ENCODE measurements around the gene KCNJ11. TPM values are rescaled to one million over a fixed set of nuclear protein-coding genes. Genes with fewer than 3 reads are reported as not detected.
A peak's percentile ranks its signal among the peaks of the same experiment; 100 is the strongest.

KCNJ11 gene
- total and polyA plus RNA-seq, 2 experiments from 2014 or later, result not detected

DNA sequence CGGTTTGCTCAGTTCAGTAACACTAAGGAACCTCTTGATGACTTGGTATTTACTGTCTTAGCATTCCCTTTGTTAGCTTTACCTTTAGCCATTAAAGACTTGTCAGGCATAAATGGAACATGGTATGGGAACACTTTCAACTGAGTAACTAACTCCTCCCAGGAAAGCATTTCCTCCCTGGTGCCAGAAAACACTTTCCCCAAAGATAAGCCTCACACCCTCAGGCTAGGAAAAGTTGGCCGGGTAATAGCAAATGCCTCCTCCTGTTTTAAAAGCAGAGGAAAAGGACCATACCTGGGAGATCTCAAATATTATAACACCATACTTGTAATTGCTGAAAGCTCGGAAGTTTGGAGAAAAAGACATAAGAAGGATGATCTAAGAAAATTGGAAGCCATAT lies 12.0 kb downstream of the KCNJ11 start:
- WGBS, 2 experiments (ENCODE audit: low coverage in 1 of 2, low lambda C conversion rate in 2 of 2, missing lambda C conversion rate in 2 of 2), result 68 to 76% methylated on average over 3 of the region's 3 CpGs
- TF ChIP-seq EZH2phosphoT487 (IDR thresholded peaks at IDR 0.05; ENCODE audit: insufficient read depth, low read depth), result no peak
- TF ChIP-seq EZH2 (IDR thresholded peaks at IDR 0.05; ENCODE audit: insufficient read depth, poor library complexity, severe bottlenecking), result no peak
- H4K20me1 ChIP-seq (ENCODE audit: insufficient read depth), result no peaks in the 10 kb centered on the region
- no peak overlapping the region for H3K9ac ChIP-seq
- peaks cover 8% of the 10 kb centered on the region for H3K4me1 ChIP-seq (ENCODE audit: insufficient read depth)
- no peak overlapping the region for H3K4me3 ChIP-seq
- no peak for DNase-seq
- H3K36me3 ChIP-seq (ENCODE audit: low read depth), result peaks cover 15% of the 10 kb centered on the region
- H3K27ac ChIP-seq, result no peak overlapping the region
- H3K4me2 ChIP-seq (ENCODE audit: unreplicated experiment), result no peak overlapping the region
- H3K27me3 ChIP-seq (replicated peaks; ENCODE audit: insufficient read depth), result no peaks in the 10 kb centered on the region
- H3F3A ChIP-seq (ENCODE audit: insufficient read depth), result 0 out of 2 replicates have a peak, but pooled peaks cover 7% of the 10 kb centered on the region
- in situ Hi-C loops (cut with MboI), result no loop called here
- H3K79me2 ChIP-seq (ENCODE audit: insufficient read depth), result no peaks in the 10 kb centered on the region
- H3K9me2 ChIP-seq (ENCODE audit: insufficient read depth), result no peaks in the 10 kb centered on the region
- no peaks in the 10 kb centered on the region for H3K9me3 ChIP-seq (ENCODE audit: low read depth)
- no peak overlapping the region for H2AFZ ChIP-seq

DNA sequence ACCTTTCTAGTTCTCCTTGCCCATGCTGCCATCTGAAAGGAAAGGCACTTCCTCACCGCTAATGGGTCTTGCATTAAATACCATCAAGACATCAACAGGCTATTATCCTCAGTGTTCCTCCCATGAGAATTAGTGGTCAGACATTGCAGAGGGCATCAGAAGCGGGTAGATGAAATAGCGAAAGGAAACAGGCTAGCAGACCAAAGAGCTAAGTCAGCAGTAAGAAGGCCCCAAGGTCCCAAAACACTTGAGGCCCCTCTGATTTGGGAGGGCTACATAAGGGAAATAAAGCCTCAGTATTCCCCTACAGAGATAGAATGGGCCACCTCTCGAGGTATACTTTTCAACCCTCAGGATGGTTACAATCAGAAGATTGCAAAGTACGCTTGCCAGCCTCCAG lies 12.9 kb downstream of the KCNJ11 start:
- WGBS, 2 experiments (ENCODE audit: low coverage in 1 of 2, low lambda C conversion rate in 2 of 2, missing lambda C conversion rate in 2 of 2), result 87 to 88% methylated on average over 5 of the region's 5 CpGs
- in situ Hi-C loops (cut with MboI), result no loop called here

DNA sequence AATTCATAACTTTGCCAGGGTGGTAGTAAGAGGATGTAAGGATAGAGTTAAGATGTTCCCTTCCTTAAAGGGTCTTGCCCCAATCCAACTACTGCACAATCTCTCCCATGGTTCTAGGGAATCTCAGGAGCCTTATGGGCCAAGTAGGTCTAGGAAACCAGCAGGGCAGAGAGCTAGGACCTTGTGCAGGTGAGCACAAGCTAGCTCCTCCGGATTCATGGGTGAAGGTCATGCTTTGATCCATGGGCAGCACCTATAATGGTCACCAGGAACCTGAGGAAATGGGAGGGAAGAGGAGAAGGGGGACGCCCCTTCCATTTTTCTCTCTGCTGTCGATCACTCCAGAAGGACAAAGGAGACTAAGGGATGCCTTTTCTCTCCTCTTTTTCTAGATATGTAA lies 16.8 kb downstream of the KCNJ11 start:
- DNase-seq, result peak; percentile 44
- 35 to 43% methylated on average over 3 of the region's 3 CpGs for WGBS, 2 experiments (ENCODE audit: low coverage in 1 of 2, low lambda C conversion rate in 2 of 2, missing lambda C conversion rate in 2 of 2)
- Histone ChIP-seq H4K20me1 (ENCODE audit: insufficient read depth) (no peaks in the 10 kb centered on the region), H3K9me3 (ENCODE audit: low read depth) (no peaks in the 10 kb centered on the region), H3K4me1 (ENCODE audit: insufficient read depth) (no peaks in the 10 kb centered on the region), H3K36me3 (ENCODE audit: low read depth) (peaks cover 48% of the 10 kb centered on the region), H3K4me2 (ENCODE audit: unreplicated experiment) (no peak overlapping the region), H2AFZ (no peak overlapping the region), H3K27me3 (replicated peaks; ENCODE audit: insufficient read depth) (no peaks in the 10 kb centered on the region), H3F3A (ENCODE audit: insufficient read depth) (no peaks in the 10 kb centered on the region), H3K9ac (no peak overlapping the region), H3K27ac (no peak overlapping the region), H3K4me3 (no peak overlapping the region), H3K79me2 (ENCODE audit: insufficient read depth) (no peaks in the 10 kb centered on the region), H3K9me2 (ENCODE audit: insufficient read depth) (no peaks in the 10 kb centered on the region)
- TF ChIP-seq EZH2phosphoT487 (IDR thresholded peaks at IDR 0.05; ENCODE audit: insufficient read depth, low read depth) (no peak), EZH2 (IDR thresholded peaks at IDR 0.05; ENCODE audit: insufficient read depth, poor library complexity, severe bottlenecking) (no peak)
- in situ Hi-C loops (cut with MboI), result no loop called here

More for the DNA sequence above, 12.9 kb downstream of the KCNJ11 start:
- H3K9me3 ChIP-seq (ENCODE audit: low read depth), result no peaks in the 10 kb centered on the region
- H3K9me2 ChIP-seq (ENCODE audit: insufficient read depth), result no peaks in the 10 kb centered on the region
- H3K4me3 ChIP-seq, result no peak overlapping the region
- no peak for DNase-seq
- H3K36me3 ChIP-seq (ENCODE audit: low read depth), result peaks cover 24% of the 10 kb centered on the region
- H3K4me1 ChIP-seq (ENCODE audit: insufficient read depth), result no peaks in the 10 kb centered on the region
- no peak overlapping the region for H3K4me2 ChIP-seq (ENCODE audit: unreplicated experiment)
- H3F3A ChIP-seq (ENCODE audit: insufficient read depth), result no peaks in the 10 kb centered on the region
- H3K27ac ChIP-seq, result no peak overlapping the region
- H3K79me2 ChIP-seq (ENCODE audit: insufficient read depth), result no peaks in the 10 kb centered on the region
- TF ChIP-seq EZH2phosphoT487 (IDR thresholded peaks at IDR 0.05; ENCODE audit: insufficient read depth, low read depth), result no peak
- no peak for TF ChIP-seq EZH2 (IDR thresholded peaks at IDR 0.05; ENCODE audit: insufficient read depth, poor library complexity, severe bottlenecking)
- no peak overlapping the region for H2AFZ ChIP-seq
- H3K9ac ChIP-seq, result no peak overlapping the region
- H4K20me1 ChIP-seq (ENCODE audit: insufficient read depth), result no peaks in the 10 kb centered on the region
- H3K27me3 ChIP-seq (replicated peaks; ENCODE audit: insufficient read depth), result no peaks in the 10 kb centered on the region

DNA sequence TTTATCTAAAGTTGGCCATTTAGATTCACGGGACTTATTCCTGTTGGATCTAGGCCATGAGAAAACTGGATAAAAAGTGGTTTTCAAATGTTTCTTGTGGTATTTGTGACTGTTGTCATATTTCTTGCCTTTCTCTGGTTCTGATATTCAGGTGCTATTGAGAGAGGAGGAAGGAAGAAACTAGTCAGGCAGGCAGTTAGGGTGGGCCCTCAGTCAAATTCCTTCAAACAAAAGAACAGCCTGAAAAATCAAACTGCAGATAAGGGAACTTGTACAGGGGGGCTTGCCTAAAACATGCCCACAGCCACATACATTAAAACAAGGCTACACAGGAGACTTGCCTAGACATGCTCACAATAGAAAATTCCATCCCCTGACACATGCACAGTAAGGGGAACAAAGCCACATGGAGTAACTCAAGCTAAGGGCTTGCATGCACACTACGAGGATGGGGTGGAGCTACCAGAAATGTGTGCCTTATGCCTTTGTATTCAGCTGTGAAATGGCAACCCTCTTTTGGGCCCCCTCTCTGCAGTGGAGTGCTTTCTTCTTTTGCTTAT lies 18.7 kb downstream of the KCNJ11 start:
- Histone ChIP-seq H3K4me3 (no peak overlapping the region), H2AFZ (no peak overlapping the region), H3K4me1 (ENCODE audit: insufficient read depth) (no peaks in the 10 kb centered on the region), H4K20me1 (ENCODE audit: insufficient read depth) (no peaks in the 10 kb centered on the region), H3K9ac (no peak overlapping the region), H3K79me2 (ENCODE audit: insufficient read depth) (no peaks in the 10 kb centered on the region), H3K27me3 (replicated peaks; ENCODE audit: insufficient read depth) (no peaks in the 10 kb centered on the region), H3K4me2 (ENCODE audit: unreplicated experiment) (no peak overlapping the region), H3K27ac (no peak overlapping the region), H3K9me3 (ENCODE audit: low read depth) (no peaks in the 10 kb centered on the region), H3K36me3 (ENCODE audit: low read depth) (peaks cover 48% of the 10 kb centered on the region), H3F3A (ENCODE audit: insufficient read depth) (no peaks in the 10 kb centered on the region), H3K9me2 (ENCODE audit: insufficient read depth) (no peaks in the 10 kb centered on the region)
- 88 to 93% methylated on average over 2 of the region's 2 CpGs for WGBS, 2 experiments (ENCODE audit: low coverage in 1 of 2, low lambda C conversion rate in 2 of 2, missing lambda C conversion rate in 2 of 2)
- no peak for DNase-seq
- in situ Hi-C loops (cut with MboI), result no loop called here
- TF ChIP-seq EZH2phosphoT487 (IDR thresholded peaks at IDR 0.05; ENCODE audit: insufficient read depth, low read depth) (no peak), EZH2 (IDR thresholded peaks at IDR 0.05; ENCODE audit: insufficient read depth, poor library complexity, severe bottlenecking) (no peak)

DNA sequence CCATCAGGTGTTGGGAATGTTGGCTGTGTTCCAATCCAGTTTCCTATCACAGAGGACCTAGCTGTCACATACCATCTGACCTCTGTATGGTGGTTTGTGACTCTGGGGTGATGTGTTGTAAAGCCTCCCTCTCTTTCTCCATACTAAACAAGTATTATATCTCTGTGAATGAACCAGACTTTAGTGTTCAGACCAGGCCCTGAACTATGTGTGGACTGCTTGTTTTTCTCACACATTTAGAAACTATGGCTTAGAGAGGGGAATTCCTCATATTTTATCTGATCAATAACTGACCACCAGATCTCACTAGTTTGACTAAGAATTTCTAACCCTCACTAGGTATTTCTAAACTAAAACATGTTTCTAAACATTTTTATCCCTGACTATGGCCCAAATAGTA lies 19.4 kb downstream of the KCNJ11 start:
- Histone ChIP-seq H3K27me3 (replicated peaks; ENCODE audit: insufficient read depth) (no peaks in the 10 kb centered on the region), H3K27ac (no peak overlapping the region), H3K9me3 (ENCODE audit: low read depth) (no peaks in the 10 kb centered on the region), H3F3A (ENCODE audit: insufficient read depth) (no peaks in the 10 kb centered on the region), H3K4me1 (ENCODE audit: insufficient read depth) (no peaks in the 10 kb centered on the region), H3K79me2 (ENCODE audit: insufficient read depth) (no peaks in the 10 kb centered on the region), H3K9me2 (ENCODE audit: insufficient read depth) (no peaks in the 10 kb centered on the region), H3K4me3 (no peak overlapping the region), H4K20me1 (ENCODE audit: insufficient read depth) (no peaks in the 10 kb centered on the region), H3K4me2 (ENCODE audit: unreplicated experiment) (no peak overlapping the region), H3K36me3 (ENCODE audit: low read depth) (peaks cover 48% of the 10 kb centered on the region), H2AFZ (no peak overlapping the region), H3K9ac (no peak overlapping the region)
- DNase-seq, result no peak
- TF ChIP-seq EZH2phosphoT487 (IDR thresholded peaks at IDR 0.05; ENCODE audit: insufficient read depth, low read depth), result no peak
- no peak for TF ChIP-seq EZH2 (IDR thresholded peaks at IDR 0.05; ENCODE audit: insufficient read depth, poor library complexity, severe bottlenecking)
- in situ Hi-C loops (cut with MboI), result no loop called here
